NCI-H187 (cell line): ENCODE data around the gene IRF3.
"Not testable (repeated sequence)": the region's sequence is repeated elsewhere in the genome, so short reads cannot be mapped to it uniquely, and the experiment has no call there.

ENCODE experiments used
- DNase-seq, 2 experiments: peaks; one replicate each; lab custom pipeline; 2025; lab: John Stamatoyannopoulos, UW

The IRF3 gene

GRCh38 chr19:49645995-49646394 is 19.7 kb downstream of the IRF3 start:
- no peak for DNase-seq

GRCh38 chr19:49645592-49645991 is 20.1 kb downstream of the IRF3 start:
- no peak for DNase-seq

DNA sequence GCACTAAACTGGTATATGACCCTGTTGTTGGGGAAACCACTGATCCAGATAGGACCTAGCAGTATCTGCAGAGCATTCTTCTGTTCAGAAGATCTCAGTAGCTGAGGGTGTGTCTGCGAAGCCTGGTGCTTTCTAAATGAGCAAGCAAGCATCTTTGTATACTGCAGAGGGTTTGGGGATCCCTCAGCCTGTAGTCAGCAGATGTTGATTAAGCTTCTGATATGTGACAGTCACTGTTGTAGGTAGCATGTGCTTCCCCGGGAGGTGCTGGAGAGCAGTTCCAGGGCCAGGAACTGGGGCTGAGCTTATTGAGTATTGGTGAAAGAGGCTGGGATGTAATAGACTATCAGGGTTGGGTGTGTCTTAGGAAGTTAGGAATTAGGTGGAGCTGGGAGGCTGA is 22.2 kb downstream of the IRF3 start:
- no peak for DNase-seq

GRCh38 chr19:49642492-49643035 is 23.1 kb downstream of the IRF3 start:
- DNase-seq = no peak

- DNase-seq = peak; percentile 99
Observed at GRCh38 chr19:49641688-49642491, 23.8 kb downstream of the IRF3 start, which contains the start of gene SCAF1. Gene SCAF1, plus strand, starts transcription at chr19:49642209. Its CDS starts 2,818 bp downstream, at chr19:49645027.

DNA sequence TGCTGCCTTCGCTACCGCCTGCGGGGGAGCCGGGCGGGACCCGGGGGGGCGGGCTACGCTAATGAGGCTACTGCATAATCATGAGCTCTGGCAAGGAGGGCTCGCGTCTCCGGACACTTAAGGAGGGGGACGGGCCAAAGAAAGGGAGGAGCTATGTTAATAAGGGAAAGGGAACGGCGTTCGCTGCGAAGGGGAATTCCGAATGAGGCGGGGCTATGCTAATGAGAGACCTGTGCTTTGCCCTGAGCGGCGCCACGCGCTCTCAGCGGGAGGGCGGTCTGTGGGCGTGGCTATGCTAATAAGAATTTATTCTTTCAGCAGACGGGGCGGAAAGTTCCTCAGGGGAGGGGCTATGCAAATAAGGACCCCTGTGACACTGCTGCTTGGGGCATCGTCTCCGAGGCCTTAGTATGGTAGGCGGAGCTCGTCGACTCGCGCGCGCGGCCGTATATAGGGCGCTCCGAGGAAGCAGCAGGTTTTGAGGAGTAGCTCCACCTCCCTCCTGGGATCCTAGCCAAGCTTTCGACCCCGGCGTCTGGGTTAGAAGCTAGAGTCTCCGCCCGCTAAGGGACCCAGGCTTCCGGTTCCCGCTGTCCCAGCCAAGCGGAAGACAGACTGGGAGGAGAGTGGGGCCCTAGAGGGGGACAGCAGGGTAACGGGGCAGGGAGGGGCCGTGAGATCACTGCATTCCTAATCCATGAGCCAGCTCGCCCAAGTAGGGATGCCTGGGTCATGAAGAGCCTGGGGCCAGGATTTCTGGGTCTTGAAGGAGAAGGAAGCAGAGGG is 25.4 kb downstream of the IRF3 start, which contains the start of gene RRAS:
RRAS (minus strand) TSS at position 31 of the 786 bp plus-strand sequence. CDS start 45 bp downstream, outside the sequence.
- DNase-seq = peak; percentile 99 to 100

- no peak for DNase-seq
Observed at GRCh38 chr19:49639401-49640112, 26.1 kb downstream of the IRF3 start.

DNA sequence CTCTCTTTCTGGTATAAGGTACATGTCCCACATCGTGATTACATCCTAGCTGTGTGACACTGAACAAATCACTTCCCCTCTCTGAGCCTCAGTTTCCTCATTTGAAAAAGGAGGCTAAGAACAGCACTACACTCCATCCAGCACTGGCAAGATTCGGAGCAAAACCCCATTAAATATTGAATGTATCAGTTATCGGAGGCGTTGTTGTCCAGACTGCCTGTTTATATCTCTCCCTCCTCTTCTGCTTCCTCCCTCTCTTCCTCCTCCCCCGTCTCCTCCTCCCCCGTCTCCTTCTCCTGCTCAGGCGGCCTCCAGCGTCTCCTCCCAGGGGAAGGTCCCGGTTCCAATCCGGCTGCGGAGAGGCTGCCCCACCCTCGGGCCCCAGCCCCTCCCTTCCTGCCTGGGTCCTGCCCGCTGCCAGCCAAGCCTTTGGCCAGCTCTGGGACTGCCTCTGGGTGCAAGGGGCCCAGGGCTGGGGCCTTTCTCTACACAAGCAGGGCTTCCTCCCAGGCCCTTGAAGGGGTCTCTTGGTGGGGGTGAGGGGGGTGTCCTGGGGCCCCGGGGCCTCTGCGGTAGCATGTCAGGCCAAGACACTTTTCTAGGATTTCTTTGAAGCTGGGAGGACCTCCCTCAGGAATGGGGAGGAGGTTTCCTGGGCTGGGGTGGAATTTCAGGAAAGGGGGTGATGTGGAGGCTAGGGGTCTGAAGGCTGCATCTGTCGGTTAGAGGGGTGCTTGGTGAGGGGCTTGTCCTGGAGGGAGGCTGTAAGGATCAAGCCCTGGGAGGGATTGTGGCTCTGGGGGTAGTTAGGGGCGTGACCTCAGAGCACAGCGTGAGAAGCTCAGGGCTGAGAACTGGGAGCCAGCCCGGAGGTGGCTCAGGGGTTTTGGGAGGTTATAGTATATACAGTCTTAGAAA is 27.6 kb downstream of the IRF3 start:
- no peak for DNase-seq

DNA sequence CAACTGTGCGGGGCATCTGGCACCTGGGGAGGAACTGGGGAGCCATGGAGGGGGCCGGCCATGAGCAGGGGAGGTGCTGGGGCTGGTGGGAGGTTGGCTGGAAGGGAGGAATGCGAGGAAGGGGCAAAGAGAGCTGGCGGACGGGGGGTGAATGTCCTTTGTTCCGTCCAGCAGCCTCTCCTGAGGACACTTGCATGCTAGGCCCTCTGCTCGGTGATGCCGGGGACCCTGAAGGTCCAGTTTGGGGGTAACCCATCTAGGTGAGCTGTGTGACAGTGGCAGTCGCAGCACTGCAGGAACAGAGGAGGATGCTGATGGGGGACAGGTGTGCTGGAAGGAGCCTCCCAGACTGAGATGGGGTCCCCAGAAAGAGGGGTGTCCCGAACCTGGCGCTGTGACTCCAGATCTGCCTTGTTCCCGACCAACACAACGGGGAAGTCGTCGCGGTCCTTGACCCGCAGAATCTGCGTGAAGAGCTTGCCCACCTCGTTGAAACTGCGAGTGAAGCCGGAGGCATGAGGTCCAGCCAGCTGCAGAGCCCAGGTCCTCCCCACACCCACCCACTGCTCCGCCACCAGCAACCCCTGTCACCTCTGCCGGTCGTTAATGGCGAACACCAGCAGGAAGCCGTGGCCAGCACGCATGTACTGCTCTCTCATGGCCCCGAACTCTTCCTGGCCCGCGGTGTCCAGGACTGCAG is 29.3 kb downstream of the IRF3 start:
- DNase-seq = no peak

DNA sequence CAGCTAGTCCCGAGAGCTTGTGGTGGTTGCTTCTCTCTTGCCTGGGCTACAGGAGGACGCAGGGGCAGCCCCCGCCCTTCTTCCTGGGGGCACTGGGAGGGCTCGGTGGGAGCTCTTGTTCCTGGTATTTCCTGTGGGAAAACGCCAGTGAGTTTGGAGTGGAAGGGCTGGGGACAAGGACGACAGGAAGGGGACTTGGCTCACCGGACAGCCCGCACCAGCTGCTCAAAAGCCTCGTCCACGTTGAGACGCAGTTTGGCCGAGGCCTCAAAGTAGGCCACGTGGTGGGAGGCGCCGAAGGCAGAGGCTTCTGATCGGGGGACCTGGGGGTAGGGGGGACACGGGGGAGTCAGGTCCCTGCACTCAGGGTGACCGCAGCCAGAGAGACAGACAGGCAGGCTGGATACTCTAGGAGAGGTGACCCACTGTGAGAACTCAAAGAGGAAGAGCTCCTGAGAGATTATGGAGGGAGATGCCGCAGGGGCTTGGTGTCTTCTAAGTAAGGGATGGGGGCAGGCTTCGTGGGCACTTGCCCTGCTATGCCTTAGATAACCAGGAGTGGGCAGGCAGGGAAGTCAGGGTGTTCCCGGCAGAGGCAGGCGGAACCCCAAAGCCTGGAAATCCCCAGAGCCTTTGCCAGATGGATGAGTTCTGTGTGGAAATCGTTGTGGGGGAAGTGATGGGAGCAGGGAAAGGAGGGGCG is 30.0 kb downstream of the IRF3 start:
- no peak for DNase-seq

GRCh38 chr19:49633273-49633672 is 32.4 kb downstream of the IRF3 start:
- DNase-seq = not testable (repeated sequence)

GRCh38 chr19:49632576-49632975 is 33.1 kb downstream of the IRF3 start:
- no peak for DNase-seq

DNA sequence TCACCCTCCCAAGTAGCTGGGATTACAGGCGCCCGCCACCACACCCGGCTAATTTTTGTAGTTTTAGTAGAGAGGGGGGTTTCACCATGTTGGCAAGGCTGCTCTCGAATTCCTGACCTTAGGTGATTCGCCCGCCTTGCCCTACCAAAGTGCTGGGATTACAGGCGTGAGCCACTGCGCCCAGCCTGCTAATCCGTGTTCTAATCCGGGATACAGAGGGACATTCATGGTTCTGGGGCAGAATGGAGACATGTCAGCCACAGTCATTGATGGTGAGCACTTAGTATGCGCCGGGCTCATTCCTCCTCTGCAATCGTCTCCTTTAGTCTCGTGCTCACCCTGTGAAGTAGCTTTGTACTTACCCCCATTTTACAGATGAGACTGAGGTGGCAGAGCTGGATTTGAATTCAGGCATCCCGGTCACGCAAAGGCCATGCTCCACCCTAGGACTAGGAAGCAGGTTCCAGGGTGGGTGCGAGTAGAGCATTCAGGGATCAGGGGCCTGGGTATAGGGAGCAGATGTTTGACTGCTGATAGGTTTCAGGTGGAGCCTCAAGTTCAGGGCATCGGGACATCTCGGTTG is 34.0 kb downstream of the IRF3 start:
- no peak for DNase-seq

- DNase-seq = no peak
Observed at GRCh38 chr19:49631014-49631588, 34.6 kb downstream of the IRF3 start.

DNA sequence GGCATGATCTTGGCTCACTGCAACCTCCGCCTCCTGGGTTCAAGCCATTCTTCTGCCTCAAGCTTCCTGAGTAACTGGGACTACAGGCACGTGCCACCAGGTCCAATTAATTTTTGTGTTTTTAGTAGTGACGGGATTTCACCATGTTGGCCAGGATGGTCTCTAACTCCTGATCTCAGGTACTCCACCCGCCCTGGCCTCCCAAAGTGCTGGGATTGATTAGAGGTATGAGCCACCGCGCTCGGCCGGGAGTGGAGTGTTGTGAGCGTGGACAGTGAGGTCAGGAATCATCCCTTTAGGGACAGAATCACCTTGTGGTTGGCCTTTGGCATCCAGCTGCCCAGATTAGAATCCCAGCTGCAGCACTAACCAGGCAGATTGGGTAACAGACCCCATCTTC is 36.0 kb downstream of the IRF3 start:
- DNase-seq = no peak

- no peak for DNase-seq
Observed at GRCh38 chr19:49626226-49626625, 39.4 kb downstream of the IRF3 start.

DNA sequence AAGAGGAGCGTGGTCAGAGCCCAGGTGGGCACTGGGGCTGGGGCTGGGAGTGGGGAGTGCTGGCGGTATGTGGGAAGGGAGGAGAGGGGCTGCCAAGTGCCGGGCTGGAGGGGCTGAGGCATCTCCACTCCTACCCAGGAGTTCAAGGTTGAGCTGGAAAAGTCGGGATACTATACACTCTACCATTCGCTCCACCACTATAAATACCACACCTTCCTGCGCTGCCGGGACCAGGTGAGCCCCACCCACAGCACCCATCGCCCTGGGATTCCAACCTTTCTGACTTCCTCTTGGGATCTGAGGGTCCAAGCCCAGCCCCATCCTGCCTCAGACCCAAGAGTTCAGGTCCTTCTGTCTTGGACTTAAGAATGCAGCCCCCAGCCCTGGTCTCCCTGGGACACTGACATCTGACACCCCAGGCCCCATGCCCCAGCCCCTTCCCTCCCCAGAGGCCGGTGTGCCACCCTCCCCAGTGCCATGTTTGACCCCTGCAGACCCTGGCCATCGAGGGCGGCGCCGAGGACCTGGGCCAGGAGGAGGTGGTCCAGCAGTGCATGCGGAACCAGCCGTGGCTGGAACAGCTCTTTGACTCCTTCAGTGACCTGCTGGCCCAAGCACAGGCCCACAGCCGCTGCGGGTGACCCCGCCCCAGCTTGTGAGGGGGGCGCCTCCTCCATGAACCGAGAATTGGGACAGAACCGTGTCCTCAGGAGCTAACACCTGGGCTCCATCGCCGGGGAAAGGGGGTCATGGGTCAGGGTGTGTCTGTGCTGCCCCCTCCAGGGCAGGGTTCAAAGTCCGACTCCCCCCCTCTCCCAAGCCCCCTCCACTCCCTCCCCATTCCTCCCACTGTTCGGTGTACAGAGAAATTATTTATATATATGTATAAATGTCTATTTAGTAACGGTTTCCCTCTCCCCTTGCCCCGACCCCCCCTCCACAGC is 40.4 kb downstream of the IRF3 start:
- DNase-seq = no peak

- not testable (repeated sequence) for DNase-seq
Observed at GRCh38 chr19:49617860-49618259, 47.8 kb downstream of the IRF3 start.
